Spleen (tissue), 11 donors: ENCODE data around the gene LRTM2. TPM values are rescaled to one million over a fixed set of nuclear protein-coding genes. Genes with fewer than 3 reads are reported as not detected.

Experiments
- DNase-seq: peaks from one replicate; pipeline ENCODE4 v3.0.0-alpha.2; 2020
- H3K27ac ChIP-seq, 8 donors: fragments of 200-600 bp; sonication (generic) in 7 of 8; 1 replicate in 4 of 8; 2 replicates in 4 of 8; pipeline versions ENCODE4 v1.5.0 to v1.8.0; 2016 to 2021; ENCODE audit warnings: inconsistent platforms in 4 of 8, mild to moderate bottlenecking in 4 of 8, moderate library complexity in 1 of 8
- H3K27me3 ChIP-seq, 7 donors: fragments of 200-600 bp; sonication (generic) in 6 of 7; replicated peaks in 1 of 7; 1 replicate in 4 of 7; 2 replicates in 3 of 7; pipeline versions ENCODE4 v1.5.0 to v1.8.0; 2016 to 2021; ENCODE audit warnings: inconsistent platforms in 3 of 7, mild to moderate bottlenecking in 1 of 7
- H3K36me3 ChIP-seq, 6 donors: fragments of 200-600 bp; sonication (generic) in 5 of 6; 1 replicate in 4 of 6; 2 replicates in 2 of 6; pipeline versions ENCODE4 v1.5.0 to v1.8.0; 2016 to 2021; ENCODE audit warnings: inconsistent platforms in 2 of 6
- H3K4me1 ChIP-seq, 6 donors: fragments of 200-600 bp; sonication (generic) in 5 of 6; 1 replicate in 3 of 6; 2 replicates in 3 of 6; pipeline versions ENCODE4 v1.5.0 to v1.8.0; 2016 to 2021; ENCODE audit warnings: inconsistent platforms in 3 of 6
- H3K4me3 ChIP-seq, 8 donors: fragments of 200-600 bp; sonication (generic) in 7 of 8; 1 replicate in 4 of 8; 2 replicates in 4 of 8; pipeline versions ENCODE4 v1.5.0 to v1.8.0; 2016 to 2021; ENCODE audit warnings: inconsistent platforms in 4 of 8, mild to moderate bottlenecking in 4 of 8, moderate library complexity in 2 of 8
- H3K9me3 ChIP-seq, 8 donors: fragments of 200-600 bp; sonication (generic) in 7 of 8; 1 replicate in 4 of 8; 2 replicates in 4 of 8; pipeline versions ENCODE4 v1.5.0 to v1.8.0; 2016 to 2021; ENCODE audit warnings: inconsistent platforms in 4 of 8
- CTCF ChIP-seq, 11 experiments: fragments of 200-600 bp in 7 of 11; fragments of 450-650 bp in 4 of 11; sonication (generic) in 4 of 11; IDR thresholded peaks in 8 of 11; conservative IDR thresholded peaks in 3 of 11; 1 replicate in 7 of 11; 2 replicates in 4 of 11; pipeline versions ENCODE4 v1.4.0 to v1.8.0; 2016 to 2021; ENCODE audit warnings: antibody characterized with exemption in 11 of 11, inconsistent platforms in 4 of 11, mild to moderate bottlenecking in 1 of 11
- POLR2A ChIP-seq, 3 donors: fragments of 450-650 bp; IDR thresholded peaks; one replicate each; pipeline ENCODE4 v1.5.1; 2017; ENCODE audit warnings: antibody characterized with exemption in 3 of 3, mild to moderate bottlenecking in 1 of 3
- POLR2AphosphoS5 ChIP-seq, 3 donors: sonication (generic); formaldehyde crosslinking; IDR thresholded peaks; one replicate each; pipeline ENCODE4 v1.5.1; 2017; ENCODE audit warnings: antibody characterized with exemption in 3 of 3
- WGBS, 5 donors: extraction: QIAGEN DNeasy Blood & Tissue Kit in 3 of 5; methylation state at CpG; one replicate each; pipeline versions ENCODE4 v1.1.5 to v1.1.7; 2013 to 2018; 5-methylcytosine and 5-hydroxymethylcytosine counted together
- intact Hi-C: fragments of 100-400 bp; cut with DNase I; formaldehyde crosslinking; loops from one replicate; pipeline ENCODE4 v1.15.0; 2023; ENCODE audit warnings: low total_unique reads
- polyA plus RNA-seq, 3 donors: library from polyadenylated mRNA; stranded (reverse); fragments of 200-250 nt; gene quantifications; one replicate each; pipeline ENCODE4 v1.2.1, GENCODE V29; 2013
- total RNA-seq, 7 donors: library from RNA; depleted of rRNA in 3 of 7; stranded (reverse); fragments of >200 nt in 3 of 7; fragmentation: NEBNext Ultra II Directional in 4 of 7; extraction: Animal tissue kit (Norgen Biotek cat#: 25700) in 4 of 7; gene quantifications; one replicate each; pipeline versions ENCODE4 v1.1.0 to v1.2.1, GENCODE V29; 2016 to 2021
- donor health status: healthy with polysubstance abuse.
- donor health status: DM: no; HTN: no; CAD: no; lungs with moderate emphysema.
- donor health status: DM: no; HTN: no; CAD: no.
- donor health status: Bipolar disorder and iron deficiency.
- donor health status: healthy.
- donor health status: DM: no; HTN: no; CAD: no.
- donor health status: DM: yes; HTN: yes; CAD: no.

The LRTM2 gene
- total and polyA plus RNA-seq, 10 donors = 0.12 TPM; not detected in 9

- peaks cover 0 to 37% (median 6%) of the 10 kb centered on the region in 7 donors for H3K27me3 ChIP-seq
- H3K4me3 ChIP-seq = no peak overlapping the region
- DNase-seq = peak; percentile 58
- H3K9me3 ChIP-seq = no peaks in the 10 kb centered on the region
- no peaks in the 10 kb centered on the region for H3K36me3 ChIP-seq
- intact Hi-C loops = no loop called here
- WGBS, 5 donors = 54 to 70% (median 68%) methylated on average over 24 of the region's 24 CpGs
- peaks cover 0 to 9% (median 3%) of the 10 kb centered on the region in 6 donors for H3K4me1 ChIP-seq
- no peak for TF ChIP-seq POLR2AphosphoS5 (IDR thresholded peaks at IDR 0.05)
- no peak for TF ChIP-seq CTCF (IDR thresholded peaks at IDR 0.05 in 8 of 11, conservative IDR thresholded peaks at IDR 0.05 in 3 of 11)
- no peak for TF ChIP-seq POLR2A (IDR thresholded peaks at IDR 0.05)
- H3K27ac ChIP-seq = no peak overlapping the region
Measured at GRCh38 chr12:1839956-1840951, 19.9 kb downstream of the LRTM2 start.

DNA sequence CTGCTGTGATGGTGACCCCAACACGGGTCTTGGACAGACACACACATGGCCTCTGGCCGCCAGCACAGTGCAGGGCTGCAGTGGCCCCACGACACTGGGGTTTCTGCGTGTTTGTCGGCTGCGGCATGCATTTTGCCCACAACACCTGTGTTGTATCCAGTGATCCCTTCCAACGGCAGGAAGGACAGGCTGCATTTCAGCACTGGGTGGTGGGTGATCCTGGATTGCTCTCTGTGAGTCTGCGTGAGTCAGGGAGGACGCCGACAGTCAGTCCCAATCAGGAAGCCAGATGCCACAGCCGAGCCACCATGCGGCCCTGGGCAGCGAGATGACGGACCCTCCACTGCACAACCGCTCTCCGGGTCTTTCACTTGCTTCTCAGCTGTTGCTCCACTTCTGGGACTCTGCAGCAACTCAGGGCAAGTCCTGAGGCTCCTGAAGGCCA is 20.6 kb downstream of the LRTM2 start:
- 78 to 93% (median 85%) methylated on average over 11 to 16 of the region's 16 CpGs for WGBS, 5 donors
- Histone ChIP-seq H3K4me3 (no peak overlapping the region), H3K27me3 (peaks cover 0 to 33% (median 6%) of the 10 kb centered on the region in 7 donors), H3K27ac (no peak overlapping the region), H3K9me3 (no peaks in the 10 kb centered on the region), H3K4me1 (peaks cover 0 to 9% (median 3%) of the 10 kb centered on the region in 6 donors), H3K36me3 (no peaks in the 10 kb centered on the region)
- intact Hi-C loops = no loop called here
- DNase-seq = peak; percentile 40
- TF ChIP-seq POLR2AphosphoS5 (IDR thresholded peaks at IDR 0.05) (no peak), POLR2A (IDR thresholded peaks at IDR 0.05) (no peak), CTCF (IDR thresholded peaks at IDR 0.05 in 8 of 11, conservative IDR thresholded peaks at IDR 0.05 in 3 of 11) (no peak)

DNA sequence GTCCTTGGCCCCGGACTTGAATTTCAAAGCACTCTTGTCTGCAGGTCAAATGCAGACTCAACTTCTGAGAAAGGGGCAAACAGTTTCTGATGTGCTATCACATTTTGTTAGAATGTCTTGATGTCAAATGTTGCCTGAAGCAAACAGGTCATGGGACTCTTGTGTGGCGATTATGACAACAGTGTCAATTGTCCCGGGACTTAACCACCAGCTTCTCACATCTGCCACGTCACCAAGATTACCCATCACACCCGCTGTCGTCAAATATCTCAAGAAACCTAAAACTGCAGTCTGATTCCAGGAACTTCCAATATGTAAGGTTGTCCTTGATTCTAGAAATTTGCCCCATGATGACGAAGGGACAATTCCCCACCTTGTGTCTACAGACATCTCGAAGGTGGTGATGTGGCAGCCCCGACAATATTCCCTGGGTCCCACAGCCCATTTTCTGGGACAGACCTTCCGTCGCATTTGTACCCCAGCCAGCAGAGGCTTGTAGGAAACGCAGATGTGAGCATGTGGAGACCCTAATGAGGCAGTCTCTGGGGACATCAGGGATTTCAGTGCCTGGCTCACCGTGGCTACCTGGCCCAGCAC is 21.3 kb downstream of the LRTM2 start:
- Histone ChIP-seq H3K27me3 (peaks cover 0 to 34% (median 6%) of the 10 kb centered on the region in 7 donors), H3K9me3 (no peaks in the 10 kb centered on the region), H3K4me1 (peaks cover 0 to 9% (median 3%) of the 10 kb centered on the region in 6 donors), H3K4me3 (no peak overlapping the region), H3K36me3 (no peaks in the 10 kb centered on the region), H3K27ac (no peak overlapping the region)
- DNase-seq = peak; percentile 1
- intact Hi-C loops = no loop called here
- 77 to 90% (median 81%) methylated on average over 13 of the region's 13 CpGs for WGBS, 5 donors
- no peak for TF ChIP-seq CTCF (IDR thresholded peaks at IDR 0.05 in 8 of 11, conservative IDR thresholded peaks at IDR 0.05 in 3 of 11)
- no peak for TF ChIP-seq POLR2A (IDR thresholded peaks at IDR 0.05)
- TF ChIP-seq POLR2AphosphoS5 (IDR thresholded peaks at IDR 0.05) = no peak
